NCI-H2196 (cell line): ENCODE measurements around the gene KCNQ5.

Source experiments
- DNase-seq: peaks from one replicate; lab custom pipeline; 2025; ENCODE audit not compliant: unreplicated experiment; lab: John Stamatoyannopoulos, UW

KCNQ5 gene

GRCh38 chr6:72639920-72640614, 18.2 kb downstream of the KCNQ5 start:
- no peak for DNase-seq

GRCh38 chr6:72640615-72640930, 18.7 kb downstream of the KCNQ5 start:
- no peak for DNase-seq

- DNase-seq, result no peak
Observed at GRCh38 chr6:72642435-72642834, 20.6 kb downstream of the KCNQ5 start.

- no peak for DNase-seq
Observed at GRCh38 chr6:72643214-72643613, 21.4 kb downstream of the KCNQ5 start.

- DNase-seq, result no peak
Observed at GRCh38 chr6:72646604-72647485, 25.0 kb downstream of the KCNQ5 start.

GRCh38 chr6:72647489-72647888, 25.6 kb downstream of the KCNQ5 start:
- DNase-seq, result no peak

- DNase-seq, result no peak
Observed at GRCh38 chr6:72649032-72649984, 27.4 kb downstream of the KCNQ5 start.

GRCh38 chr6:72650081-72650745, 28.3 kb downstream of the KCNQ5 start:
- no peak for DNase-seq

GRCh38 chr6:72651174-72651573, 29.3 kb downstream of the KCNQ5 start:
- DNase-seq, result no peak

- DNase-seq, result no peak
Observed at GRCh38 chr6:72651967-72652956, 30.4 kb downstream of the KCNQ5 start.

GRCh38 chr6:72653026-72653425, 31.2 kb downstream of the KCNQ5 start:
- no peak for DNase-seq

GRCh38 chr6:72654071-72654621, 32.3 kb downstream of the KCNQ5 start:
- DNase-seq, result no peak

GRCh38 chr6:72657407-72658197, 35.7 kb downstream of the KCNQ5 start:
- no peak for DNase-seq

GRCh38 chr6:72659754-72660153, 37.9 kb downstream of the KCNQ5 start:
- no peak for DNase-seq

GRCh38 chr6:72661411-72661810, 39.5 kb downstream of the KCNQ5 start:
- no peak for DNase-seq

- DNase-seq, result no peak
Observed at GRCh38 chr6:72665599-72665998, 43.7 kb downstream of the KCNQ5 start.

- DNase-seq, result no peak
Observed at GRCh38 chr6:72669324-72669723, 47.5 kb downstream of the KCNQ5 start.

GRCh38 chr6:72672906-72673305, 51.0 kb downstream of the KCNQ5 start:
- DNase-seq, result no peak

- no peak for DNase-seq
Observed at GRCh38 chr6:72674842-72675241, 53.0 kb downstream of the KCNQ5 start.
